K562 (cell line): ENCODE data around the gene ICAM1. TPM values are rescaled to one million over a fixed set of nuclear protein-coding genes. Genes with fewer than 3 reads are reported as not detected.

Source experiments
- ATAC-seq: fragments of 200-7000 bp; cut with Tn5 transposase; 3 replicates; pipeline ENCODE4 v1.9.1; 2020; ENCODE audit warnings: moderate library complexity
- BruUV-seq: library from RNA; stranded (reverse); fragments of 400-500 nt; replicated peaks from 2 replicates; lab custom pipeline; 2021; lab: Mats Ljungman, UMichigan
- CTCF ChIA-PET: fragments of 300-600 bp; formaldehyde crosslinking; extraction: SDS; loops from one replicate; lab custom pipeline; 2021; ENCODE audit warnings: low intra/inter-chr PET ratio; lab: Yijun Ruan, JAX
- POLR2A ChIA-PET: fragments of 300-600, 350-650 bp; sonication (Branson Sonifier 250); formaldehyde crosslinking; extraction: SDS; loops from one replicate; lab custom pipeline; 2021; ENCODE audit warnings: antibody characterized with exemption, inconsistent platforms; lab: Yijun Ruan, JAX
- DNase-seq, 4 experiments: peaks; one replicate each; pipeline versions ENCODE4 v3.0.0 to v3.0.0-alpha.2; 2011 to 2018; ENCODE audit warnings: low spot score in 3 of 4, mixed read lengths in 3 of 4; ENCODE audit errors: extremely low read depth in 1 of 4
- FAIRE-seq: peaks from 2 replicates; lab custom pipeline; 2011; peaks lifted over from hg19 to GRCh38; lab: Jason Lieb, UNC
- H2AFZ ChIP-seq: 2 replicates; pipeline ENCODE4 v1.6.0; 2011; ENCODE audit warnings: low read depth, low read length, control low read depth, inconsistent platforms
- H3K27ac ChIP-seq: fragments of 200-600 bp; 3 replicates; pipeline ENCODE4 v1.8.0; 2011; ENCODE audit warnings: low read depth, mild to moderate bottlenecking, control low read depth, inconsistent platforms, low read length, moderate library complexity, mixed read lengths; ENCODE audit errors: extremely low read depth
- H3K27me3 ChIP-seq, 2 experiments: fragments of 300-600 bp in 1 of 2; 2 replicates in 1 of 2; 3 replicates in 1 of 2; pipeline versions ENCODE4 v1.6.0 to v1.8.0; 2011; ENCODE audit warnings: inconsistent platforms in 2 of 2, low read length in 2 of 2, mild to moderate bottlenecking in 1 of 2, mixed read lengths in 1 of 2, moderate library complexity in 1 of 2; ENCODE audit not compliant: control insufficient read depth in 2 of 2, insufficient read depth in 2 of 2
- H3K36me3 ChIP-seq: fragments of 300-600 bp; 3 replicates; pipeline ENCODE4 v1.8.0; 2011; ENCODE audit warnings: mild to moderate bottlenecking, low read length, inconsistent platforms; ENCODE audit not compliant: control insufficient read depth, insufficient read depth
- H3K4me1 ChIP-seq, 2 experiments: fragments of 200-600 bp in 1 of 2; replicated peaks in 1 of 2; 2 replicates in 1 of 2; 3 replicates in 1 of 2; pipeline versions ENCODE4 v1.5.1 to v1.8.0; 2011; ENCODE audit warnings: inconsistent platforms in 2 of 2, low read length in 2 of 2, mild to moderate bottlenecking in 1 of 2, mixed read lengths in 1 of 2, moderate library complexity in 1 of 2; ENCODE audit not compliant: control insufficient read depth in 2 of 2, insufficient read depth in 2 of 2
- H3K4me2 ChIP-seq: 2 replicates; pipeline ENCODE4 v1.6.1; 2011; ENCODE audit warnings: low read length, control low read depth, inconsistent platforms, mixed read lengths; ENCODE audit not compliant: insufficient read depth
- H3K4me3 ChIP-seq: fragments of 200-600 bp; sonication (generic), shearing (Covaris generic); 2 replicates; pipeline ENCODE4 v1.5.1; 2016; ENCODE audit warnings: control low read depth, inconsistent platforms
- H3K79me2 ChIP-seq: fragments of 200-600 bp; 3 replicates; pipeline ENCODE4 v1.8.0; 2011; ENCODE audit warnings: low read length, inconsistent platforms; ENCODE audit not compliant: control insufficient read depth, insufficient read depth
- H3K9ac ChIP-seq, 2 experiments: 2 replicates each; pipeline versions ENCODE4 v1.6.0 to v1.6.1; 2011; ENCODE audit warnings: low read depth in 2 of 2, low read length in 2 of 2, control low read depth in 1 of 2, inconsistent platforms in 1 of 2, mild to moderate bottlenecking in 1 of 2, mixed read lengths in 1 of 2; ENCODE audit not compliant: insufficient read depth in 1 of 2
- H3K9me1 ChIP-seq: one replicate; pipeline ENCODE4 v1.6.0; 2011; ENCODE audit warnings: inconsistent platforms, mild to moderate bottlenecking, low read length, moderate library complexity; ENCODE audit not compliant: control insufficient read depth, insufficient read depth
- H3K9me3 ChIP-seq: replicated peaks from 2 replicates; pipeline ENCODE4 v1.5.1; 2011; ENCODE audit warnings: low read depth, low read length, inconsistent platforms; ENCODE audit not compliant: control insufficient read depth, insufficient read depth
- H4K20me1 ChIP-seq: replicated peaks from 2 replicates; pipeline ENCODE4 v1.6.1; 2011; ENCODE audit warnings: low read length, inconsistent platforms, mixed read lengths; ENCODE audit not compliant: control insufficient read depth, insufficient read depth
- CHAMP1 ChIP-seq: fragments of 450-650 bp; IDR thresholded peaks from 2 replicates; pipeline ENCODE4 v1.6.1; 2016; ENCODE audit warnings: mild to moderate bottlenecking
- ELF2 ChIP-seq: fragments of 250-450 bp; sonication (Bioruptor Pico); IDR thresholded peaks from 2 replicates; pipeline ENCODE4 v1.5.0; 2021; ENCODE audit warnings: mild to moderate bottlenecking
- MLX ChIP-seq, 2 experiments: fragments of 450-650 bp in 1 of 2; sonication (generic) in 1 of 2; formaldehyde crosslinking; conservative IDR thresholded peaks; 2 replicates each; pipeline versions ENCODE4 v1.4.0 to v1.8.1; 2020 to 2022; ENCODE audit warnings: mild to moderate bottlenecking in 1 of 2, missing genetic modification reagents in 1 of 2
- POLR2G ChIP-seq: fragments of 200-400 bp; formaldehyde crosslinking; IDR thresholded peaks from 2 replicates; pipeline ENCODE4 v1.6.1; 2017; ENCODE audit warnings: low read depth, mild to moderate bottlenecking, antibody characterized with exemption, low read length, moderate library complexity
- POLR3A ChIP-seq: IDR thresholded peaks from 2 replicates; pipeline ENCODE4 v1.6.1; 2011; ENCODE audit warnings: borderline replicate concordance, mild to moderate bottlenecking, moderate library complexity; ENCODE audit not compliant: insufficient read length, insufficient read depth; ENCODE audit errors: extremely low read depth
- PTBP1 ChIP-seq: fragments of 200-400 bp; formaldehyde crosslinking; IDR thresholded peaks from 2 replicates; pipeline ENCODE4 v1.6.1; 2017; ENCODE audit warnings: low read depth, low read length
- RBFOX2 ChIP-seq: fragments of 200-400 bp; formaldehyde crosslinking; IDR thresholded peaks from 2 replicates; pipeline ENCODE4 v1.6.1; 2017; ENCODE audit warnings: low read depth, mild to moderate bottlenecking, low read length, moderate library complexity
- RBM22 ChIP-seq: fragments of 200-400 bp; formaldehyde crosslinking; IDR thresholded peaks from 2 replicates; pipeline ENCODE4 v1.6.1; 2018; ENCODE audit warnings: low read length, low read depth; ENCODE audit not compliant: poor library complexity, severe bottlenecking
- SMAD3 ChIP-seq: fragments of 450-650 bp; formaldehyde crosslinking; conservative IDR thresholded peaks from 2 replicates; pipeline ENCODE4 v1.4.0; 2020; ENCODE audit warnings: mild to moderate bottlenecking
- SNRNP70 ChIP-seq: fragments of 200-400 bp; formaldehyde crosslinking; optimal IDR thresholded peaks from 2 replicates; pipeline ENCODE3; 2017; ENCODE audit warnings: low read depth, low read length
- SOX6 ChIP-seq: fragments of 450-650 bp; IDR thresholded peaks from 2 replicates; pipeline ENCODE4 v1.6.1; 2014; ENCODE audit warnings: mild to moderate bottlenecking
- TRIM28 ChIP-seq: fragments of 450-650 bp; IDR thresholded peaks from 2 replicates; pipeline ENCODE4 v1.6.1; 2017
- WGBS: fragments of 100-300 bp; shearing (Covaris generic); methylation state at CpG from one replicate; pipeline ENCODE4 v1.1.6; 2016; ENCODE audit warnings: low coverage, mixed read lengths; ENCODE audit not compliant: insufficient coverage; ENCODE audit errors: missing lambda C conversion rate; 5-methylcytosine and 5-hydroxymethylcytosine counted together
- in situ Hi-C: fragments of 300-500 bp; cut with MboI; formaldehyde crosslinking; loops from 4 replicates; pipeline ENCODE4 v1.15.0; 2018; ENCODE audit warnings: inconsistent platforms, mixed read lengths
- intact Hi-C: fragments of 100-400 bp; cut with micrococcal nuclease; formaldehyde crosslinking; loops from 2 replicates; pipeline ENCODE4 v1.14.2; 2022
- polyA plus RNA-seq, 8 experiments: library from polyadenylated mRNA; depleted of rRNA in 4 of 8; stranded (reverse) in 5 of 8; unstranded in 3 of 8; fragments of >200 nt; fragmentation: Nextera tagmentation in 2 of 8; fragmentation: Illumina TruSeq in 1 of 8; extraction: Ambion mirVana in 2 of 8; extraction: Trizol in 1 of 8; gene quantifications; 2 replicates each; pipeline versions ENCODE4 v1.2.1 to v1.2.3, GENCODE V29; 2011 to 2014; ENCODE audit warnings: inconsistent platforms in 1 of 8, missing spikeins in 1 of 8
- total RNA-seq, 7 experiments: library from RNA; depleted of rRNA in 6 of 7; stranded (reverse); fragments of >200 nt in 6 of 7; fragmentation: Illumina TruSeq in 2 of 7; extraction: Trizol in 2 of 7; gene quantifications; 2 replicates each; pipeline versions ENCODE4 v1.2.1 to v1.2.3, GENCODE V29; 2011 to 2021; ENCODE audit warnings: low replicate concordance in 1 of 7

ICAM1 gene
- total and polyA plus RNA-seq, 9 of the 15 experiments (the other 6 are each of a cell fraction or from before 2014, with no cell fraction given) = 2.3 to 24.4 (median 13.4) TPM

GRCh38 chr19:10327793-10328192 is 56.9 kb downstream of the ICAM1 start (continued):
- no peak for TF ChIP-seq MLX (CRISPR knock-in tag; conservative IDR thresholded peaks at IDR 0.05)
- no peak for TF ChIP-seq SNRNP70
- no peak for TF ChIP-seq SMAD3 (CRISPR knock-in tag)
- TF ChIP-seq PTBP1 = no peak
- TF ChIP-seq CHAMP1 = no peak

- CTCF ChIA-PET = no interaction called here
- peaks cover 10% of the 10 kb centered on the region; the same call in 1 of the 2 replicates for H4K20me1 ChIP-seq
- no peak overlapping the region for H3K4me3 ChIP-seq
- no peak for FAIRE-seq
- BruUV-seq = TSS peak; percentile 0
- H3K9ac ChIP-seq = peak overlapping the region in 1 of 2 experiments; percentile 61; a peak in 2 of 4 replicates
- no peaks in the 10 kb centered on the region for H3K9me1 ChIP-seq
- in situ Hi-C loops (no loop called here), intact Hi-C loops (no loop called here)
- H3K4me1 ChIP-seq = peaks cover 7 to 29% of the 10 kb centered on the region in 2 experiments; a peak in 4 of 5 replicates
- TF ChIP-seq RBFOX2 (peak; percentile 71), POLR3A (no peak), RBM22 (peak; percentile 49), TRIM28 (no peak), SOX6 (no peak), ELF2 (CRISPR knock-in tag) (no peak), POLR2G (peak; percentile 55)
- DNase-seq = no peak
- peaks cover 82% of the 10 kb centered on the region for H3K36me3 ChIP-seq
- no peak overlapping the region for H3K4me2 ChIP-seq
- no peak for ATAC-seq
- H2AFZ ChIP-seq = no peak overlapping the region
- no peaks in the 10 kb centered on the region for H3K9me3 ChIP-seq
- WGBS = 95% methylated on average over 36 of the region's 41 CpGs
- no peak overlapping the region for H3K27ac ChIP-seq
- H3K27me3 ChIP-seq = no peaks in the 10 kb centered on the region
- POLR2A ChIA-PET = interaction anchor here (0.6 to 1.2 kb wide), 2 partner anchors 30 to 39 kb away, joined by 3 to 4 read pairs; partner anchors contain the start of gene ICAM5
- peaks cover 62% of the 10 kb centered on the region for H3K79me2 ChIP-seq
Observed at GRCh38 chr19:10328558-10329429, 57.9 kb downstream of the ICAM1 start.
